ENCODE results near the gene DNAI2. TPM values are rescaled to one million over a fixed set of nuclear protein-coding genes. Genes with fewer than 3 reads are reported as not detected.

DNAI2 gene
- total RNA-seq, 1 donor from 2014 or later, result not detected

GRCh38 chr17:74295625-74296547 lies 21.9 kb downstream of the DNAI2 start:
- H3K4me1 Mint-ChIP-seq, result no peaks in the 10 kb centered on the region
- intact Hi-C loops (cut with micrococcal nuclease), result loop anchor here (1.0 kb wide), 1 partner anchor 86 kb away; no protein-coding TSS in a partner anchor
- H3K4me3 Mint-ChIP-seq, result no peak overlapping the region
- POLR2A ChIA-PET, result no interaction called here
- ATAC-seq (ENCODE audit: low read depth) (no peak), DNase-seq (no peak)
- peaks cover 2% of the 10 kb centered on the region for H3K9me3 Mint-ChIP-seq
- H3K27me3 Mint-ChIP-seq, result peaks cover 25% of the 10 kb centered on the region
- no peaks in the 10 kb centered on the region for H3K36me3 Mint-ChIP-seq (ENCODE audit: low read depth)
- H3K27ac Mint-ChIP-seq, result no peak overlapping the region
- TF ChIP-seq, protein P1, sequence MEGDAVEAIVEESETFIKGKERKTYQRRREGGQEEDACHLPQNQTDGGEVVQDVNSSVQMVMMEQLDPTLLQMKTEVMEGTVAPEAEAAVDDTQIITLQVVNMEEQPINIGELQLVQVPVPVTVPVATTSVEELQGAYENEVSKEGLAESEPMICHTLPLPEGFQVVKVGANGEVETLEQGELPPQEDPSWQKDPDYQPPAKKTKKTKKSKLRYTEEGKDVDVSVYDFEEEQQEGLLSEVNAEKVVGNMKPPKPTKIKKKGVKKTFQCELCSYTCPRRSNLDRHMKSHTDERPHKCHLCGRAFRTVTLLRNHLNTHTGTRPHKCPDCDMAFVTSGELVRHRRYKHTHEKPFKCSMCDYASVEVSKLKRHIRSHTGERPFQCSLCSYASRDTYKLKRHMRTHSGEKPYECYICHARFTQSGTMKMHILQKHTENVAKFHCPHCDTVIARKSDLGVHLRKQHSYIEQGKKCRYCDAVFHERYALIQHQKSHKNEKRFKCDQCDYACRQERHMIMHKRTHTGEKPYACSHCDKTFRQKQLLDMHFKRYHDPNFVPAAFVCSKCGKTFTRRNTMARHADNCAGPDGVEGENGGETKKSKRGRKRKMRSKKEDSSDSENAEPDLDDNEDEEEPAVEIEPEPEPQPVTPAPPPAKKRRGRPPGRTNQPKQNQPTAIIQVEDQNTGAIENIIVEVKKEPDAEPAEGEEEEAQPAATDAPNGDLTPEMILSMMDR (IDR thresholded peaks at IDR 0.05), result no peak
- CTCF ChIA-PET, result no interaction called here

DNA sequence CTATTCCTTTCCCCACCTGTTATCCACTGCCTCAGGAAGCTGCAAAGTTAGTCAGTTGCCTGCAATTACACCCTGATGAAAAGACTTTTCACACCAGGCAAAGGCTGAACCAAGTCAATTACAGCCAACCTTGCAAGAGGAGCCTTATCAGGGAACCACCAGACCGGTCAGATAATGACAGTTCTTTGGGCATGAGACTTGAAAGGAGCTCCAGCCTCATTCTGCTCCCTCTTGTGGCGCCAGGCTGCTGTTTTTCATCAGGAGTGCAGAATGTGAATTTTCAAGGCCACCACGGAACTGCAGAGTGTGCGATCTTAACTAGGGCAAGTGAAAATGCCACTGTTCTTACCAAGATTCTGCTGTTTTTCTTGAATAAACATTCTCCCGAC lies 22.5 kb downstream of the DNAI2 start:
- H3K27ac Mint-ChIP-seq, result no peak overlapping the region
- DNase-seq, result no peak
- ATAC-seq (ENCODE audit: low read depth), result no peak

GRCh38 chr17:74297941-74298340 lies 23.9 kb downstream of the DNAI2 start:
- POLR2A ChIA-PET, result no interaction called here
- TF ChIP-seq, protein P1 (IDR thresholded peaks at IDR 0.05), result no peak
- ATAC-seq (ENCODE audit: low read depth) (no peak), DNase-seq (no peak)
- no peak overlapping the region for H3K4me3 Mint-ChIP-seq
- peaks cover 25% of the 10 kb centered on the region for H3K27me3 Mint-ChIP-seq
- no peaks in the 10 kb centered on the region for H3K36me3 Mint-ChIP-seq (ENCODE audit: low read depth)
- H3K27ac Mint-ChIP-seq, result no peak overlapping the region
- peaks cover 2% of the 10 kb centered on the region for H3K9me3 Mint-ChIP-seq
- no peaks in the 10 kb centered on the region for H3K4me1 Mint-ChIP-seq
- intact Hi-C loops (cut with micrococcal nuclease), result no loop called here
- CTCF ChIA-PET, result no interaction called here

More for the DNA sequence above, 22.5 kb downstream of the DNAI2 start:
- Mint-ChIP-seq H3K9me3 (peaks cover 2% of the 10 kb centered on the region), H3K27me3 (peaks cover 25% of the 10 kb centered on the region), H3K36me3 (ENCODE audit: low read depth) (no peaks in the 10 kb centered on the region), H3K4me3 (no peak overlapping the region), H3K4me1 (no peaks in the 10 kb centered on the region)
- intact Hi-C loops (cut with micrococcal nuclease), result loop anchor here (1.0 kb wide), 1 partner anchor 86 kb away; no protein-coding TSS in a partner anchor
- TF ChIP-seq, protein P1 (IDR thresholded peaks at IDR 0.05), result no peak
- ChIA-PET CTCF (no interaction called here), POLR2A (no interaction called here)

DNA sequence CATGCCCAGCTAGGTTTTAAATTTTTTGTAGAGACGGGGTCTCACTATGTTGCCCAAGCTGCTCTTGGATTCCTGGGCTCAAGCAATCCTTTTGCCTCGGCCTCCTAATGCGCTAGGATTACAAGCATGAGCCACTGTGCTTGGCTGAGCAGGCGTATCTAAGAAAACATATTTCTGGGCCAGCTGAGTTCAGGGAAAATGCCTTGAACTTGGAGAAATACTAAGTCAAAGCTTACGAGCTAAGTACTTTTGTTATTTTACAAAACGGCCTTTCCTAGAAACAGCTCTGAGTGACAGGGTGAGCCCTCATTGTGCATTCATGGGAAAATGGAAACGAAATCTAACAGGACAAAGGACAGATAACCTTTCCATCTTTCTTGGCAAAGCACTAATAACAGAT lies 24.7 kb downstream of the DNAI2 start:
- peaks cover 25% of the 10 kb centered on the region for H3K27me3 Mint-ChIP-seq
- POLR2A ChIA-PET, result no interaction called here
- intact Hi-C loops (cut with micrococcal nuclease), result no loop called here
- no peak overlapping the region for H3K27ac Mint-ChIP-seq
- H3K36me3 Mint-ChIP-seq (ENCODE audit: low read depth), result no peaks in the 10 kb centered on the region
- no peaks in the 10 kb centered on the region for H3K4me1 Mint-ChIP-seq
- no peak for ATAC-seq (ENCODE audit: low read depth)
- DNase-seq, result no peak
- H3K9me3 Mint-ChIP-seq, result peaks cover 2% of the 10 kb centered on the region
- CTCF ChIA-PET, result no interaction called here
- TF ChIP-seq, protein P1 (IDR thresholded peaks at IDR 0.05), result no peak
- H3K4me3 Mint-ChIP-seq, result no peak overlapping the region

- Mint-ChIP-seq H3K4me3 (no peak overlapping the region), H3K36me3 (ENCODE audit: low read depth) (no peaks in the 10 kb centered on the region), H3K27ac (no peak overlapping the region), H3K9me3 (peaks cover 2% of the 10 kb centered on the region), H3K4me1 (no peaks in the 10 kb centered on the region), H3K27me3 (peaks cover 25% of the 10 kb centered on the region)
- intact Hi-C loops (cut with micrococcal nuclease), result no loop called here
- ChIA-PET POLR2A (no interaction called here), CTCF (no interaction called here)
- TF ChIP-seq, protein P1 (IDR thresholded peaks at IDR 0.05), result no peak
- no peak for DNase-seq
- no peak for ATAC-seq (ENCODE audit: low read depth)
Observed at GRCh38 chr17:74299226-74300009, 25.4 kb downstream of the DNAI2 start.
